Right hindlimb (tissue), 1 donor: Measurements from ENCODE around the gene PRDM7.
"Not testable (repeated sequence)": the region's sequence is repeated elsewhere in the genome, so short reads cannot be mapped to it uniquely, and the experiment has no call there.

Experiments used
- DNase-seq: peaks from one replicate; pipeline ENCODE4 v3.0.0-alpha.2; 2018

PRDM7 gene

DNA sequence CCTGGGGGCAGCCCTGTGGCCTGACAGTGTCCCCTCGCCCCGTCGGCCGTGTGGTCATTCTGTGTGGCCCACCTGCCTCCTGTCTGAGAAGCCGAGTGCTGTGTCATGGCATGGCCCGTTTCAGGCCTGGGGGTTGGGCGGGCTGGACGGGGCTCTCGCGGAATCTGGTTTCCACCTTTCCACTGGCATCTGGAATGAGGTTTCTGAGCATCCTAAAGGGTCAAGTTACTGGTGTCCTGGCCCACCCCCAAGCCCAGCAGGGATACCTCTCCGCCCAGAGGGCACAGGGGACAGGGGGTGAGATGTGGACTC is 65.7 kb downstream of the PRDM7 start:
- DNase-seq = no peak

DNA sequence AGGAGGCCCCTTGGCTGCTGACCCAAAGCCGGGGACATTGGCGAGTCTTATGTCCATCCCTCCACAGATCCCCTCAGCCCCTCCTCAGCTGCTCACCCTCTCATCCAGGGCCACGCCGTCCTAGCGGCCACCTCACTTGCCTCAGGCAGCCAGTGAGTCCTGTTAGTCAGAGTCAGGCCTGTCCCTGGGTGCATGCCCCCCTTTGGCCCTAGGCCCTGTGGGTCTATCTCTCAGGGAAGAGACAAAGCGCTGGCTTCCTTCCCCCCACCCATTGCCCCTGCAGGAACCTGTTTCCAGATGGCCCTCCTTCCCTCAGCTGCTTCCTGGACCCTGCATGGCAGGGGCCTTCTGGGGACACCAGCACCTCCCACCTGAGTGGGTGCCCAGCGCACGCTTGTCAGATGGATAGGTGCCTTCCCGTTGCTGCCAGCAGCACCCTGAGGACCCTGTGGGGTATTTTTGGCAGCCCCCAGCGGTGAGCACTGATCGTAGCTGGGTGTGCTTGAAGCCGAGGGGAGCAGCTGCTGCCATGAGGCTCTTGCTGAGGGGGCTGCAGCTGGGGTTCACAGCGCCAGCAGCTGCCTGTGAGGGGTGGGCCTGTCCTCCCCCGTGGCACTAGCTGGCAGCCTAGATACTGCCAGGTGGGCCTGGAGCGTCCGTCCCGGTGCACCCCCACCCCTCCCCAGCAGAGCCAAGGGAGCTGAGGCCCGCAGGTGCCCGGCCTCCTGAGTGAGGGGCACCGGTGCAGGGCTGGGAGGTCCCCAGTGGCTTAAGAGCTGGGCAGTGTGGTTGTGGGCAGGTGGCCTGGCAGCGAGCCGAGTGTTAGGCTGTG is 66.2 kb downstream of the PRDM7 start:
- DNase-seq = no peak

DNA sequence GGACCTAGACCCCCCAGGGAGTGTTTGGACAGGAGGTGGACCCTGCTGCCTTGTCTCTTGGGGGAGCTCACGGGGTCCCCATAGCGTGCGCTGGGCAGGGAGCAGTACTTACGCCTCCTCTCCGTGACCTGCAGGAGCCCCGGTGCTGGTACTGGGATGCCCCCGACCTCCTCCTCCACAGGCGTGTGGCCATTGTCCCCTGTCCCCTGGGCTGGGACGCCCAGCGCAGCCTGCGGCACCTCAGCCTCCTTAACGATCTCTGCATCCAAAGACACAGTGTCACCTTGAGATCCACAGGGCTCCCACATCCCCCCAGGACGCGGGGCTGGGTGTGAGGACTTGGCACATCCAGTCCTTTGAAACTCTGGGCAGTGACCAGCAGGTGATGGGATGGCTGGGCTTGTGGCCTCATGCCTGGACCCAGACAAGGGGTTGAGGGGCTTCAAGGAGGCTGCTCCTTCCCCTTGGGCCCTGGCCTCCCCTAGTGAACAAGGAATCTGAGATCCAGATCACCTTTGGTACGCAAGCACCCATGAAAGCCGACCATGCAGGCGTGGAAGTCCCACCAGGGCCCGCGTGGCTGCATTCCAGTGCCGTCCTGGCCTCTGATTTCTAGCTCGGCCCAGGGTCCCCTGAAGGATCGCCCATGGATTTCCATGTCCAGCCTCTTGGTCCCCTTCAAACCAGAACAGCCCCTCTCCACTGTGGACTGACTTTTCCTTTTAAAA is 67.8 kb downstream of the PRDM7 start:
- no peak for DNase-seq

DNA sequence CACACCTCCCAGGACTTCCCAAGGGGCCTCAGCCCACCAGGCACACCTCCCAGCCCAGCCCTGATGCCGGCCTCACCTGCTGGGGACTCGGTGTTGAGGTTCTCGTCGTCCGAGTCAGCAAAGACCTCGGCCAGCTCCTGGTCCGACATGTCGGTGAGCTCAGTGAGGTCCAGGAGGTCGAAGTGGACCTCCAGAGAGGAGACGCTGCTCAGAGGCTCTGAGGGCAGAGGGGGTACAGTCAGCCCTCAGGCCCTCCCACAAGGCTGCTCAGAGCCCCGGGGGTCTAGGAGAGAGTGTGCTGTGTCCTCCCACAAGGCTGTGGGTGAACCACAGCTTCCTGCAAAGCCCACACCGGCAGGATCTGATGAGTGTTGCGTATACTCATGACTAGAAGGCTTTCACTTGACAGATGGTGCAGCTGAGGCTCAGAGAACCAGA is 68.4 kb downstream of the PRDM7 start:
- no peak for DNase-seq

DNA sequence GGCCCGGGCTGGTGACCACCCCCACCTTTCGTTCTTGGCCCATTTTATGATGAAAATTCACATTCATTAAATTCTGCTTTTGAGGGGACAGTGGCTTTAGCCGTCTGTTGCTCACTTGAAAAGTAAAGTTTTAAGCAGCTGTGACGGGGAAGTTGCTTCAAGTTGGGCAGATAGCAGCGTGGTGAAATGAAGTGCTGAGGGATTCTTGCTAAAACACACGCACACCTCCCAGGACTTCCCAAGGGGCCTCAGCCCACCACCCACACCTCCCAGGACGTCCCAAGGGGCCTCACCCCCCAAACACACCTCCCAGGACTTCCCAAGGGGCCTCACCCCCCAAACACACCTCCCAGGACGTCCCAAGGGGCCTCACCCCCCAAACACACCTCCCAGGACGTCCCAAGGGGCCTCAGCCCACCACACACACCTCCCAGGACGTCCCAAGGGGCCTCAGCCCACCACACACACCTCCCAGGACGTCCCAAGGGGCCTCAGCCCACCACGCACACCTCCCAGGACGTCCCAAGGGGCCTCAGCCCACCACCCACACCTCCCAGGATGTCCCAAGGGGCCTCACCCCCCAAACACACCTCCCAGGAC is 69.4 kb downstream of the PRDM7 start:
- DNase-seq = not testable (repeated sequence)

DNA sequence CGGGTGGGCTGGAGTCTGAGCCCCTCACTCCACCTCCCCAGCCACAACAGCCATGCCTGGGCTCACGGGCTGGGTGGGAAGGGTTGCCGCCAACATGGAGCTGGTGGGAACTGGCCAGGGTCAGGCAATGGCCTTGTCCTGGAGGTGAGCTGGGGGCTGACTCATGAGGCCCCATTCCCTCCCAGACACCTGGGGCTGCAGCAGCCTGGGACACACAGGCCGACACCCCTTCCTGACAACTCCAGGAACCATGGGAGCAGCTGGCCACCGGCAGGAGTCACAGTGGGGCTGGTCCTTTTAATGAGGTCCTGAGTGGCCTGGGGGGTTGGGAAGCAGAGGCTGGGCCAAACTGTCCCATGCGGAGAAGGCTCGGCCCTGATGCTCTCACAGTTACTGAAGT is 70.1 kb downstream of the PRDM7 start:
- DNase-seq = no peak
